H9 (cell line): Measurements from ENCODE around the gene DPM2. TPM values are rescaled to one million over a fixed set of nuclear protein-coding genes. Genes with fewer than 3 reads are reported as not detected.

ENCODE experiments used
- DNase-seq: peaks from one replicate; pipeline ENCODE4 v3.0.0-alpha.2; 2017
- H2AFZ ChIP-seq: one replicate; pipeline ENCODE4 v1.6.1; 2013; ENCODE audit warnings: mild to moderate bottlenecking, low read length, control low read depth, moderate library complexity
- H2AK5ac ChIP-seq: 2 replicates; pipeline ENCODE4 v1.6.1; 2013; ENCODE audit warnings: low read length, control low read depth, mixed read lengths; ENCODE audit not compliant: insufficient read length
- H2BK120ac ChIP-seq: one replicate; pipeline ENCODE4 v1.6.1; 2013; ENCODE audit warnings: low read depth, mild to moderate bottlenecking, low read length, control low read depth, inconsistent platforms; ENCODE audit not compliant: poor library complexity, severe bottlenecking
- H2BK12ac ChIP-seq: 2 replicates; pipeline ENCODE4 v1.6.1; 2013; ENCODE audit warnings: low read length, control low read depth, mixed read lengths, low read depth; ENCODE audit not compliant: insufficient read length
- H2BK15ac ChIP-seq: 2 replicates; pipeline ENCODE4 v1.6.1; 2013; ENCODE audit warnings: low read depth, low read length, control low read depth
- H2BK20ac ChIP-seq: one replicate; pipeline ENCODE4 v1.6.1; 2013; ENCODE audit warnings: low read depth, mild to moderate bottlenecking, low read length, control low read depth, inconsistent platforms; ENCODE audit not compliant: poor library complexity, severe bottlenecking
- H2BK5ac ChIP-seq: 2 replicates; pipeline ENCODE4 v1.6.1; 2013; ENCODE audit warnings: low read length, control low read depth, mixed read lengths; ENCODE audit not compliant: insufficient read length
- H3K14ac ChIP-seq: 2 replicates; pipeline ENCODE4 v1.6.1; 2013; ENCODE audit warnings: low read length, control low read depth; ENCODE audit not compliant: insufficient read depth
- H3K18ac ChIP-seq: 2 replicates; pipeline ENCODE4 v1.6.1; 2013; ENCODE audit warnings: low read depth, mild to moderate bottlenecking, mixed read lengths, low read length, control low read depth; ENCODE audit not compliant: insufficient read length
- H3K23ac ChIP-seq: 2 replicates; pipeline ENCODE4 v1.6.1; 2013; ENCODE audit warnings: low read length, control low read depth, mixed read lengths, low read depth; ENCODE audit not compliant: insufficient read length
- H3K23me2 ChIP-seq: 2 replicates; pipeline ENCODE4 v1.6.1; 2013; ENCODE audit warnings: low read depth, mild to moderate bottlenecking, mixed read lengths, low read length, control low read depth; ENCODE audit not compliant: insufficient read length, poor library complexity, severe bottlenecking
- H3K27ac ChIP-seq: 2 replicates; pipeline ENCODE4 v1.5.1; 2013; ENCODE audit warnings: low read length, control low read depth, mixed read lengths, low read depth; ENCODE audit not compliant: insufficient read length
- H3K27me3 ChIP-seq: 2 replicates; pipeline ENCODE4 v1.6.1; 2013; ENCODE audit warnings: low read length, control low read depth, inconsistent platforms; ENCODE audit not compliant: insufficient read depth
- H3K4ac ChIP-seq: 2 replicates; pipeline ENCODE4 v1.6.1; 2013; ENCODE audit warnings: low read depth, mild to moderate bottlenecking, control low read depth, inconsistent platforms, low read length, moderate library complexity
- H3K4me1 ChIP-seq: 2 replicates; pipeline ENCODE4 v1.6.1; 2013; ENCODE audit warnings: low read length, control low read depth, inconsistent platforms; ENCODE audit not compliant: insufficient read depth
- H3K4me2 ChIP-seq: 2 replicates; pipeline ENCODE4 v1.6.1; 2013; ENCODE audit warnings: low read length, control low read depth, mixed read lengths; ENCODE audit not compliant: insufficient read length, insufficient read depth
- H3K56ac ChIP-seq: 2 replicates; pipeline ENCODE4 v1.6.1; 2013; ENCODE audit warnings: low read depth, mild to moderate bottlenecking, mixed read lengths, low read length, control low read depth; ENCODE audit not compliant: insufficient read length
- H3K79me1 ChIP-seq: 2 replicates; pipeline ENCODE4 v1.6.1; 2013; ENCODE audit warnings: low read depth, mild to moderate bottlenecking, moderate library complexity, low read length, control low read depth, inconsistent platforms; ENCODE audit not compliant: insufficient read depth, poor library complexity, severe bottlenecking
- H3K79me2 ChIP-seq: 2 replicates; pipeline ENCODE4 v1.6.1; 2013; ENCODE audit warnings: low read length, control low read depth, inconsistent platforms; ENCODE audit not compliant: insufficient read depth
- H3K9ac ChIP-seq: 2 replicates; pipeline ENCODE4 v1.6.1; 2013; ENCODE audit warnings: low read length, control low read depth, mixed read lengths; ENCODE audit not compliant: insufficient read length; ENCODE audit errors: extremely low read depth
- H3K9me3 ChIP-seq: one replicate; pipeline ENCODE4 v1.6.1; 2013; ENCODE audit warnings: low read depth, low read length, inconsistent platforms; ENCODE audit not compliant: control insufficient read depth
- H3T11ph ChIP-seq: one replicate; pipeline ENCODE4 v1.6.1; 2013; ENCODE audit warnings: mild to moderate bottlenecking, low read length, control low read depth, inconsistent platforms
- H4K20me1 ChIP-seq: one replicate; pipeline ENCODE4 v1.6.1; 2013; ENCODE audit not compliant: control insufficient read depth, insufficient read length, insufficient read depth
- H4K5ac ChIP-seq: 2 replicates; pipeline ENCODE4 v1.6.1; 2013; ENCODE audit warnings: low read depth, mild to moderate bottlenecking, mixed read lengths, low read length, control low read depth; ENCODE audit not compliant: insufficient read length
- H4K8ac ChIP-seq: replicated peaks from 2 replicates; pipeline ENCODE4 v1.6.1; 2013; ENCODE audit warnings: low read length, control low read depth, mixed read lengths, low read depth; ENCODE audit not compliant: insufficient read length
- H4K91ac ChIP-seq: 2 replicates; pipeline ENCODE4 v1.6.1; 2013; ENCODE audit warnings: low read depth, mild to moderate bottlenecking, moderate library complexity, mixed read lengths, low read length, control low read depth; ENCODE audit not compliant: insufficient read length
- H3K27ac Mint-ChIP-seq, 3 experiments: 2 replicates in 2 of 3; 3 replicates in 1 of 3; pipeline ENCODE4 v1.8.0; 2020 to 2021; ENCODE audit warnings: mixed read lengths in 3 of 3, mild to moderate bottlenecking in 1 of 3, moderate library complexity in 1 of 3
- H3K27me3 Mint-ChIP-seq: 2 replicates; pipeline ENCODE4 v1.8.0; 2021; ENCODE audit warnings: low read depth, mild to moderate bottlenecking, moderate library complexity, mixed read lengths
- H3K36me3 Mint-ChIP-seq, 3 experiments: 2 replicates in 2 of 3; 3 replicates in 1 of 3; pipeline ENCODE4 v1.8.0; 2020 to 2021; ENCODE audit warnings: low read depth in 3 of 3, mixed read lengths in 3 of 3; ENCODE audit not compliant: insufficient read depth in 1 of 3
- H3K4me1 Mint-ChIP-seq, 2 experiments: 2 replicates each; pipeline ENCODE4 v1.8.0; 2020; ENCODE audit warnings: mixed read lengths in 2 of 2
- H3K4me3 Mint-ChIP-seq, 2 experiments: 2 replicates in 1 of 2; 3 replicates in 1 of 2; pipeline ENCODE4 v1.8.0; 2020 to 2021; ENCODE audit warnings: mild to moderate bottlenecking in 2 of 2, mixed read lengths in 2 of 2, moderate library complexity in 1 of 2
- H3K9me3 Mint-ChIP-seq, 2 experiments: 2 replicates in 1 of 2; 3 replicates in 1 of 2; pipeline ENCODE4 v1.8.0; 2020; ENCODE audit warnings: mild to moderate bottlenecking in 2 of 2, mixed read lengths in 2 of 2, moderate library complexity in 1 of 2
- CTCF ChIP-seq: fragments of 200-600 bp; sonication (generic); conservative IDR thresholded peaks from 3 replicates; pipeline ENCODE4 v1.8.0; 2021; ENCODE audit warnings: antibody characterized with exemption, mild to moderate bottlenecking
- WGBS: extraction: QIAGEN DNeasy Blood & Tissue Kit; methylation state at CpG from one replicate; pipeline ENCODE4 v1.1.7; 2013; ENCODE audit warnings: missing lambda C conversion rate, low lambda C conversion rate, mixed read lengths; ENCODE audit not compliant: insufficient read length; ENCODE audit errors: extremely low coverage; 5-methylcytosine and 5-hydroxymethylcytosine counted together
- total RNA-seq: library from RNA; stranded (reverse); gene quantifications from 2 replicates; pipeline ENCODE4 v1.2.1, GENCODE V29; 2021

The DPM2 gene
- total RNA-seq, 1 experiment from 2014 or later = 46.1 TPM

DNA sequence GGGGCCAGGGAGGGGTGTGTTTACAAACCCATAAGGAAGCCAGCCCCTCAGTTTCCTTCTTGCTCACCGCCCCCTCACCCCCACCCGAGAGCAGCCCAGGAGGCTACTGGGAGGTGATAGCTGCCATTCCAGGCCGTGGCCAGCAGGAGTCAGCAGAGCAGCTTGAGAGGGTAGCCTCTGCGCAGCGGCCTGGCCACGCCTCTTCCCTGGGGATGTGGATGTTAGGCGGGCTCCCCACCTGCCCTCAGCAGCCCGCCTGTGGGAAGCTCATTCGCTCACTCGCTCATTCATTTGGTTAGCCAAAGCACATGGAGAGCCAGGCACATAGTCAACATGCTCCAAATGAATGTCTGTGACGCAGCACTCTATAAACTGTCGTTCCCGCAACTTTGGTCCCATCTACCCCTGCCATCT lies 6.1 kb upstream of the DPM2 start:
- Histone ChIP-seq H4K91ac (no peak overlapping the region), H3K9me3 (no peaks in the 10 kb centered on the region), H4K20me1 (no peaks in the 10 kb centered on the region), H3K4me1 (no peaks in the 10 kb centered on the region), H4K8ac (no peak overlapping the region), H3K27me3 (no peaks in the 10 kb centered on the region), H3K79me1 (no peaks in the 10 kb centered on the region), H3K56ac (no peak overlapping the region), H2BK12ac (no peak overlapping the region), H2BK120ac (no peak overlapping the region), H3K18ac (no peak overlapping the region), H2BK20ac (no peak overlapping the region), H3K9ac (no peak overlapping the region), H3K23ac (no peak overlapping the region), H3K27ac (no peak overlapping the region), H2AK5ac (no peak overlapping the region), H3K23me2 (no peaks in the 10 kb centered on the region), H2AFZ (no peak overlapping the region), H2BK15ac (no peak overlapping the region), H3K4ac (no peak overlapping the region), H2BK5ac (no peak overlapping the region), H3K4me2 (no peak overlapping the region), H3T11ph (no peak overlapping the region), H4K5ac (no peak overlapping the region), H3K79me2 (no peaks in the 10 kb centered on the region), H3K14ac (no peak overlapping the region)
- peaks cover 8 to 33% of the 10 kb centered on the region in 2 experiments for H3K4me1 Mint-ChIP-seq
- DNase-seq = peak; percentile 93
- peaks cover 10 to 53% (median 46%) of the 10 kb centered on the region in 3 experiments; a peak in 6 of 7 replicates for H3K36me3 Mint-ChIP-seq
- H3K9me3 Mint-ChIP-seq = no peaks in the 10 kb centered on the region
- H3K27ac Mint-ChIP-seq = peak overlapping the region in 2 of 3 experiments; percentile 61 to 79; a peak in 4 of 7 replicates
- TF ChIP-seq CTCF = peak; percentile 92
- H3K4me3 Mint-ChIP-seq = no peak overlapping the region
- no peaks in the 10 kb centered on the region for H3K27me3 Mint-ChIP-seq
- WGBS = no CpG with 5 or more reads among the region's 13 CpGs
